ENCODE measurements around the gene CSMD2. TPM values are rescaled to one million over a fixed set of nuclear protein-coding genes. Genes with fewer than 3 reads are reported as not detected.

The CSMD2 gene
- total RNA-seq, 2 experiments from 2014 or later, result not detected

DNA sequence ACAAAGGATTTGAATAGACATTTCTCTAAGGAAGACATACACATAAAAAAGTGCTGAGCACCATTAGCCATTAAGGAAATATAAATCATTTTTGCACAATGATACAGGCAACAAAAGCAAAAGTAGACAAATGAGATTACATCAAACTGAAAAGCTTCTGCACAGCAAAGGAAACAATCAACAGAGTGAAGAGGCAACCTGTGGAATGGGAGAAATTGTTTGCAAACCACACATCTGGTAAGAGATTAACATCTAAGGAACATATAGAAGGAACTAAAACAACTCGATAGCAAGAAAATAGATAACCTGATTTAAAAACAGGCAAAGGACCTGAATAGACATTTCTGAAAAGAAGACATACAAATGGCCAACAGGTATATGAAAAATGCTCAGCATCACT is 635.1 kb downstream of the CSMD2 start:
- ChIA-PET POLR2A (no interaction called here), CTCF (no interaction called here)
- ATAC-seq (ENCODE audit: poor library complexity) (no peak), DNase-seq (no peak)
- Mint-ChIP-seq H3K4me3 (no peak overlapping the region), H3K9me3 (no peaks in the 10 kb centered on the region), H3K27ac (no peak overlapping the region), H3K36me3 (ENCODE audit: low read depth) (no peaks in the 10 kb centered on the region), H3K4me1 (ENCODE audit: low read depth) (no peaks in the 10 kb centered on the region), H3K27me3 (peaks cover 32% of the 10 kb centered on the region)
- peaks cover 6 to 9% of the 10 kb centered on the region in 2 experiments for H3K27me3 ChIP-seq (ENCODE audit: control insufficient read depth in 1 of 2, insufficient read depth in 2 of 2, low read length in 2 of 2)
- no peak overlapping the region for H3K4me3 ChIP-seq (ENCODE audit: low read length)
- TF ChIP-seq, protein P1, sequence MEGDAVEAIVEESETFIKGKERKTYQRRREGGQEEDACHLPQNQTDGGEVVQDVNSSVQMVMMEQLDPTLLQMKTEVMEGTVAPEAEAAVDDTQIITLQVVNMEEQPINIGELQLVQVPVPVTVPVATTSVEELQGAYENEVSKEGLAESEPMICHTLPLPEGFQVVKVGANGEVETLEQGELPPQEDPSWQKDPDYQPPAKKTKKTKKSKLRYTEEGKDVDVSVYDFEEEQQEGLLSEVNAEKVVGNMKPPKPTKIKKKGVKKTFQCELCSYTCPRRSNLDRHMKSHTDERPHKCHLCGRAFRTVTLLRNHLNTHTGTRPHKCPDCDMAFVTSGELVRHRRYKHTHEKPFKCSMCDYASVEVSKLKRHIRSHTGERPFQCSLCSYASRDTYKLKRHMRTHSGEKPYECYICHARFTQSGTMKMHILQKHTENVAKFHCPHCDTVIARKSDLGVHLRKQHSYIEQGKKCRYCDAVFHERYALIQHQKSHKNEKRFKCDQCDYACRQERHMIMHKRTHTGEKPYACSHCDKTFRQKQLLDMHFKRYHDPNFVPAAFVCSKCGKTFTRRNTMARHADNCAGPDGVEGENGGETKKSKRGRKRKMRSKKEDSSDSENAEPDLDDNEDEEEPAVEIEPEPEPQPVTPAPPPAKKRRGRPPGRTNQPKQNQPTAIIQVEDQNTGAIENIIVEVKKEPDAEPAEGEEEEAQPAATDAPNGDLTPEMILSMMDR (IDR thresholded peaks at IDR 0.05), result no peak
- H3K36me3 ChIP-seq (ENCODE audit: insufficient read depth, low read length), result no peaks in the 10 kb centered on the region
- no peaks in the 10 kb centered on the region for H3K4me1 ChIP-seq (ENCODE audit: insufficient read depth, low read length)
- no peaks in the 10 kb centered on the region for H3K9me3 ChIP-seq (ENCODE audit: control insufficient read depth in 1 of 2, insufficient read depth in 1 of 2, low read length in 2 of 2)
- intact Hi-C loops (cut with DNase I, micrococcal nuclease), result no loop called here
- no peak overlapping the region for H3K27ac ChIP-seq (ENCODE audit: low read depth in 1 of 2, low read length in 2 of 2)

DNA sequence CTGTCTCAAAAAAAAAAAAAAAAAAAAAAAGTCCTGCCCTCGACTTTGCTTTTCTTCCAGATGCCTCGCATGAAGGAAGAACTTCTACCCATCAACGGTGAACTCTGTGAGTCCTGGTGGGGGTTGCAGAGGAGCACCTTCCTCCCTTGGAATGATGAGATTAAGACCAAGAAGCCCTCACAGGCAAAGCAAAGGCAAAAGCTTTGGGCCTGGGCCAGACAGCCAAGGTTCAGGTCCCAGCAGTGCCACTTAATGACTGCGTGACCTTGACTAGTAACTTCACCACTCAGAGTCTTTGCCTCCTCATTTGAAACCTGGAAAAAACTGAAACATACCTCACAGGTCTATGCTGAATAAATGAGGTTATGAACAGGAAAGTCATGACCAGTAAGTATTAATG is 637.1 kb downstream of the CSMD2 start:
- ATAC-seq (ENCODE audit: poor library complexity) (no peak), DNase-seq (no peak)
- no peak overlapping the region for H3K27ac ChIP-seq (ENCODE audit: low read depth in 1 of 2, low read length in 2 of 2)
- no peaks in the 10 kb centered on the region for H3K9me3 Mint-ChIP-seq
- H3K27me3 ChIP-seq (ENCODE audit: control insufficient read depth in 1 of 2, insufficient read depth in 2 of 2, low read length in 2 of 2), result peaks cover 13 to 14% of the 10 kb centered on the region in 2 experiments
- H3K27ac Mint-ChIP-seq, result no peak overlapping the region
- TF ChIP-seq, protein P1 (IDR thresholded peaks at IDR 0.05), result no peak
- CTCF ChIA-PET, result no interaction called here
- H3K4me1 Mint-ChIP-seq (ENCODE audit: low read depth), result no peaks in the 10 kb centered on the region
- no peaks in the 10 kb centered on the region for H3K9me3 ChIP-seq (ENCODE audit: control insufficient read depth in 1 of 2, insufficient read depth in 1 of 2, low read length in 2 of 2)
- peaks cover 41% of the 10 kb centered on the region for H3K27me3 Mint-ChIP-seq
- no peak overlapping the region for H3K4me3 ChIP-seq (ENCODE audit: low read length)
- no peaks in the 10 kb centered on the region for H3K4me1 ChIP-seq (ENCODE audit: insufficient read depth, low read length)
- H3K4me3 Mint-ChIP-seq, result no peak overlapping the region
- intact Hi-C loops (cut with DNase I, micrococcal nuclease), result no loop called here
- H3K36me3 ChIP-seq (ENCODE audit: insufficient read depth, low read length), result no peaks in the 10 kb centered on the region
- POLR2A ChIA-PET, result no interaction called here
- H3K36me3 Mint-ChIP-seq (ENCODE audit: low read depth), result no peaks in the 10 kb centered on the region

DNA sequence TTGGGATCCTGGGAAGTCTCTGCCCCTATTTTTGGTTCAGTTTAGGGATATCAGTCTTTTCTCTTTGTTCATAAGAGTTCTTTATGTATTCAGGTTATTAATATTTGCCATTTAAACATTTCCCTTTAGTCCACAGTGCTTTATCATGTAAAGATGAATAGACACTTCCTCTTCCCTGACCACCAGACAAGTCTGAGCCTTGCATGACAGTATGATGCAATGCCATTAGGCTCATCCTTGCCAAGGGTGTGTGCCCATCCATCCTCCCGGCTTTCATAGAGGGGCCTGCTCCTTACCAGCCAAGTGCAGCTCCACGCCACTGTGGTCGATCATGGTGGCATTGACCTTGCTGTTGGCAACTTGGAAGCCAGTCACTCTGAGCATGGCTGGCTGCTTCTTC is 640.4 kb downstream of the CSMD2 start:
- Mint-ChIP-seq H3K9me3 (no peaks in the 10 kb centered on the region), H3K27ac (no peak overlapping the region), H3K27me3 (peaks cover 45% of the 10 kb centered on the region), H3K36me3 (ENCODE audit: low read depth) (no peaks in the 10 kb centered on the region), H3K4me1 (ENCODE audit: low read depth) (no peaks in the 10 kb centered on the region), H3K4me3 (no peak overlapping the region)
- intact Hi-C loops (cut with DNase I, micrococcal nuclease), result no loop called here
- ATAC-seq (ENCODE audit: poor library complexity) (no peak), DNase-seq (no peak)
- H3K4me1 ChIP-seq (ENCODE audit: insufficient read depth, low read length), result no peaks in the 10 kb centered on the region
- TF ChIP-seq, protein P1 (IDR thresholded peaks at IDR 0.05), result no peak
- no peak overlapping the region for H3K27ac ChIP-seq (ENCODE audit: low read depth in 1 of 2, low read length in 2 of 2)
- CTCF ChIA-PET, result no interaction called here
- H3K27me3 ChIP-seq (ENCODE audit: control insufficient read depth in 1 of 2, insufficient read depth in 2 of 2, low read length in 2 of 2), result peaks cover 15 to 22% of the 10 kb centered on the region in 2 experiments
- POLR2A ChIA-PET, result no interaction called here
- H3K4me3 ChIP-seq (ENCODE audit: low read length), result no peak overlapping the region
- H3K9me3 ChIP-seq (ENCODE audit: control insufficient read depth in 1 of 2, insufficient read depth in 1 of 2, low read length in 2 of 2), result peaks cover 0 to 5% of the 10 kb centered on the region in 2 experiments
- H3K36me3 ChIP-seq (ENCODE audit: insufficient read depth, low read length), result no peaks in the 10 kb centered on the region

Data from CD4-positive, alpha-beta T cell (primary cell).